Stimulated activated CD8-positive, alpha-beta memory T cell treated with anti-CD3 and anti-CD28 coated beads, Interleukin-12 subunit alpha, Interleukin-12 subunit beta, amount 100 ng/mL, for 24 hours (primary cell): ENCODE results near the gene RERE.
"Not testable (repeated sequence)": the region's sequence is repeated elsewhere in the genome, so short reads cannot be mapped to it uniquely, and the experiment has no call there.

Experiments
- DNase-seq: peaks from one replicate; pipeline ENCODE4 v3.0.0-alpha.2; 2020; ENCODE audit errors: extremely low read depth

The RERE gene

DNA sequence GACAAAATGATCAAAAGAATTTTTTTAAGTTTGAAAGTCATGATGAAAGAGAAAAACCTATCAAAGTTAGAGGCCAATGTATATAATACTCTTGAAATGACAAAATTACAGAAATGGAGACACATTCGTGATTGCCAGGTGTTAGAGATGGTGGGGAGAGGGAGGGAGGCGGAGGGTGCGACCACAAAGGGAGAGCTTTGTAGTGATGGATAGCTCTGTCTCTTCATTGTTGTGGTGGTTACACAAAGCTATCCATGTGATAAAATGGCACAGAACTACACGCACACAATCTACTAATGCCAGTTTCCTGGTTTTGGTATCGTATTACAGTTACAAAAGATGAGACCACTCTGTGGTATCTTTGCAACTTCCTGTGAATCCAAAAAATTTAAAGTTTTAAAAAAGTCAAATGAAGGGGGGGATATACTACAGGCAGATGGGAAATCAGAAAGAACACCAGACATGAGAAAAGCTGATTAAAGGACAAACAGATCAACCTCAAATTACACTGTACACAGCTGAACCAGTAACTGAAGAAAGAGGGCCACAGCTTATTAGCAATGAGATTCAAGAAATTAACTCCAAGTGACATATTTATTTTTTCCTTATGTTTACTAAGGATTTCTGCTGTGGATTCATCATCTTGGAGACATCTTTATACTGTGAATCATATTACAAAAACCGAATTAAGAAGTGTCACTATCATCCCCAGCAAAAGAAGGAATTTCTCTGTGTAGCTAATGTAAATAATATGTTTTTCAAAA lies 300.5 kb downstream of the RERE start:
- no peak for DNase-seq

DNA sequence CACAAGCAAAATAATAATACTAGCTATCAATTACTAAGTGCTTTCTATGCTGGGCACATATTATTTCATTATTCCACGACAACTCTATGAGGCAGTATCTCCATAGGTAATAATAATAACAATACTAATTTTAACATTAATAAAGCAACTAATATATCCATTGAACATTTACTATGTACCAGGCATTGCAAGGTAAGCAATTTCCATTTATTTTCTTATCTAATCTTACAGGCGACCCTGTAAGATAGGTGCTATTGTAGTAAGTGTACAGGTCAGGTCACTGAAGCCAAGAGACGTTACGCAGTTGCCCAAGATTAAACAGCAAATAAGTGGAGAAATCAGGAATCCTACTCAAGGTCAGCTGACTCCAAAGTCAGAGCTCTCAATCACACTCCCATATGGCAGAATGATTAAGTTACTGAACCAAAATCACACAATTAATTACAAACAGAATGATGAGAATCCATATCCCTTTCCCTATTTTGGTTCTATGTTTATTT lies 301.1 kb downstream of the RERE start:
- no peak for DNase-seq

DNA sequence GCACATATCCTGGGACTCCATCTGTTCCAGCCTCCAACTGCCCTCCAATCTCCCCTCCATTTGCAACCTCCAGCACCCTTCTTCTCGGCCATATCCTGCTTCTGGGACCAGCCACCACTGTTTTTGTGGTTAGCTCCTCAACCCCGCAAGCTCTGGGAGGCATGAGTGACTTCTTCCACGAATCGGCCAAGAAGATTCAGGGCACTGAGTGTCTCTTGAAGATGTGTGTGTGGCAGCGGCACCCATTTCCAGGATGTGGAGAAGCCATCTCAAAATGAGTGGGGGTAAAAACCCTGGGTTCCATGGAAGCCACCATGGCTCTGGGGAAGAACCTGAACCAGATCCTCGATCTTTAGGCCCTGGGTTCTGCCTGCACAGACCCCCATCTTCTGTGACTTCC lies 304.9 kb downstream of the RERE start:
- no peak for DNase-seq

DNA sequence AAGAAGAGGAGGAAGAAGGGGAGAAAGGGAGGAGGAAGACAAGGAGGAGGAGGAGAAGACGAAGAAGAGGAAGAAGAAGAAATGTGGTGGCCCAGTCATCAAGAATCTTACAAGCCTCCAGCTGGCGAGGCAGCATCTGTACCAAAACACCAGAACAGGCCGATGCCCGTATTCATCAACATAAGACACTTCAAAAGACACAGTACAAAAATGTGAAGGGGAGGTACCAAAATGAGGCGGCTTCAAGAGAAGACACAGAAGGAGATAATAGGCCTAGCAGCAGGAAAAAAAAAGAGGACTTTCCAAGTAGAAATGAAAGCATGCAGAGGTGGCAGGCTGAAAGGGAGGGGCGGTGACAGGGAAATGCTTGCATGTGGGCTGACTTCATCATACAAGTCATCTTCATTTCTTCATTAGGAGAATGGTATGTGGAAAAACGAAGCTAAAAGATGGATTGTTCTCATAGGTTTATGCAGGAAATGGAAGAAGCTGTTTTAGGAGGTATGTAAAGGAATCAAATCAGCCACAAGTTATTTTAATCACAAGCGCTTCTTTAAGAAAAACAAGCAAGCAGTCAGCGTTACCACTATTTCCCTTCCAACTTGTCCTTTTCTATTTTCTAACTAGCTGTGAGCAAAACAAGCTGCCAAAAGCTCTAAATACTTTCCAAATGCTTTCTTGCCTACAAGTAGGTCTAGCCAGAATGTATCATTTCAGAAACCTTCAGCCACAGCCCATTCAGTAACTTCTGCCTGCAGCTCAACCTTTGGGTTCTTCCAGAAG lies 307.2 kb downstream of the RERE start:
- DNase-seq: no peak

DNA sequence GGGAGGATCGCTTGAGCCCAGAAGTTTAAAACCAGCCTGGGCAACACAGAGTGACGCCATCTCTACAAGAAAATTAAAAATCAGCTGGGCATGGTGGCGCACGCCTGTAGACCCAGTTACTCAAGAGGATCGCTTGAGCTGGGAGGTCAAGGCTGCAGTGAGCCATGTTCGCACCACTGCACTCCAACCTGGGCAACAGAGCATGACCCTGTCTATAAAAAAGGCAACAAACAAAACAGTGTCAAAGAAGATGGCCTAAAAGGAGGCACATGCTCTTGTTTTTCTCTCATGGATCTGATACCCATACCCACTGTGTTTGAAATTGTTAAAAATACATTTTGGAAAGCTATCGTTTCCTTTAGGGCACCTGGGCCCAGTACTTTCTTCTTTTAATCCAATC lies 307.9 kb downstream of the RERE start:
- DNase-seq: no peak

DNA sequence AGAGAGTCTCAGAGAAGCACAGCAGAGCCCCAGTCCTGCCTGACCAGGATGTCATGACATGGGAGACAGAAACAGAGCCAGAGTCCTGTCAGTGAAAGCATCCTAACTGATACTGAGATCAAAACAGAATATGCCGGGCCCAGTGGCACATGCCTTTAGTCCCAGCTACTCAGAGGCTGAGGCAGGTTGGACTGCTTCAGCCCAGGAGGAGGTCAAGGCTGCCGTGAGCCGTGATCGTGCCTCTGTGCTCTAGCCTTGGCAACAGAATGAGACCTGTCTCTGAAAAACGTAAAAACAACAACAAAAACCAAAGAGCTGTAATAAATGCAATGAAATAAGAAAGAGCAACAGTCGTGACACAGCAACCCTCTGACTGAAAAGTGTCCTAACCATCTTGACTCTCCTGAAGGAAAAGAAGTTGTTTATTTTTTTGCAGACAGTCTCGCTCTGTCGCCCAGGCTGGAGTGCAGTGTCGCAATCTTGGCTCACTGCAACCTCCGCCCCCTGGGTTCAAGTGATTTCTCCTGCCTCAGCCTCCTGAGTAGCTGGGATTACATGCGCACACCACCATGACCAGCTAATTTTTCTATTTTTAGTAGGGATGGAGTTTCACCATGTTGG lies 310.3 kb downstream of the RERE start:
- DNase-seq: no peak

DNA sequence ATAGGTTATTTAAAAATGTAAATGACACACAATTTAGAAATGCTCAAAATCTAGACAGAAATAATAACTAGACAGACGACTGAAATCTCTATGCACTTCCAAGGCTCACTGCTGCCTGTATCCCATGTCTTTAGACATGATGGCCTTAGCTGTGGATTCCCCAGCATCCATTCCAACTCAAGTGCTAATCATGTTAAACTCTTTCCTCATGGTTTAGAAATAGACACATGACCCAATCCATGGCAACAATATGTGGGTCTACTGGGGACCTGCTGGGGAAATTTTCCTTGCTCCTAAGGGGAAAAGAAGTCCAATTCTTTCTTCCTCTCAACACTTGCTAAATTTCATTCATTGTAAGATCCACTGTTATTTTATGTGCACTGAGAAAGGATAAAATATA lies 311.0 kb downstream of the RERE start:
- no peak for DNase-seq

DNA sequence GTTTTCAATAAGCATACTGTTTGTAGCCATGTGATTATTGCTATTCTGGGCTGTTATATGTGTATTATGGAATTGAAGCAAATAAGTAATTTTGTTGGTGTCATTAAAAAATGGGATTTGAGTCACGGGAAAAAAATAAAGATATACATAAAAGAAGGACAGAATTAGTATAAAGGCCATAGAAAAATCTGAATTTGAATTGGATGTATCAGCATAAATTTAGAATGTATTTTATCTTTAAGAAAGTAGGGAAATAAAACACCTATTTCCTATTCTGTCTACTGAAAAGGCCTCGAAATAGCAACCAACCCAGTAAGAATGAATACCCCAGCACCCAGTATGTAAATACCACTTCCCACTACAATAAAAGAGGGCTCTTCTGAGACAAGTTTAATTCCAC lies 313.6 kb downstream of the RERE start:
- DNase-seq: no peak

DNA sequence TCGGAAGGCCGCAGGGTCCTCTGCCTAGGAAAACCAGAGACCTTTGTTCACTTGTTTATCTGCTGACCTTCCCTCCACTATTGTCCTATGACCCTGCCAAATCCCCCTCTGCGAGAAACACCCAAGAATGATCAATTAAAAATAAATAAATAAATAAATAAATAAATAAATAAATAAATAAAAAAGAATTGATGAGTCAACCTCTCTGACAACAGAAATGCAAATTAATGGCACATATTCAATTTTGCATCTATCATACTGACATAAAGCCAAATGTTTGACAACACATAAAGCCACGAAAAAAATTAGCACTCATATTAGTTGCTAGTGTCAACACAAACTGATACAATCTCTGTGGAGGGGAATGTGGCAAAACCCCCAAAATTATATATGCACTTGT lies 314.5 kb downstream of the RERE start:
- not testable (repeated sequence) for DNase-seq

DNA sequence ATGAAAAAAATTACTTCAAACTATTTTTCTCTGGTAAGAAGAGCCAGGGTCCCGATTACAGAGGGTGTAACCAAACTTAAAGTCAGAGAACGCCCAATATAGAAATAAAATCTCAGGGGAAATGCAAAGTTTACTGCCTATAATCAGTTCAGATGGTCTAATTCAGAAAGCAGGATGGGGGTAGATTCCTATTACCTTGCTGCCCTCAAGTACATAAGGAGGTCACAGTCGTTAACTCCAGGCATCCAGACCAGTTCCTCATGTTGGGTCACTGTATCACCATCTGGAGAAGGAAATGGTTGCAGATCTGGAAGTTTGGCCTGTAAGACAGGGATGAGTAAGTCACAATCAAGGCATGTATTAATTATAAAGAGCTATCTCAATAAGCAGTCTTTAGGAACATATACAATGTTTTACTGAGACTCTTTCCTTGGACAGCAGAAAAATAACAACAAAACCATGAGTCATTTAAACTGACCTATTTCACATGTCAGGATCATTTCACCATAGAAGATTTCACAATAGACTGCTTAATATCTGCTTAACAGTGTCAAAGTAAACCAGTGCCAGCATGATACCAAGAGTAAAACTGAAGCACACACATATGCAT lies 320.1 kb downstream of the RERE start:
- DNase-seq: no peak

DNA sequence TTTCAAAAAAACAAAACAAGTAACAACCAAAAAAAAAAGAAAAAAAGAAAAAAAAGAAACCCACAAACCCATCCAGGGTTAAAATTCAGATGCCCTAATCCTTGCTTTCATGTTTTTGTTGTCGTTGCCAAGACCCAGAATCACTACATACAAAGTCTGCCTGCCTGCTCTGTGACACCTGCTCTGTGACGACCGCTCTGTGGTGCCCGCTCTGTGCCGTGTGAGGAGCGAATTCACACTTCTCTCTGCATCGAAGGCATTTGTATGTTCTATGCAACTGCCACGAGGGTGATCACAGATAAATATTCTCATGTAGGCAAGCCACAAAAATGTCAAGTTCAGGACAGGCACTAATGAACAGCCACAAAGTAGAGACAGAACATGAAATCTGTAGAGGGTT lies 321.0 kb downstream of the RERE start:
- no peak for DNase-seq

DNA sequence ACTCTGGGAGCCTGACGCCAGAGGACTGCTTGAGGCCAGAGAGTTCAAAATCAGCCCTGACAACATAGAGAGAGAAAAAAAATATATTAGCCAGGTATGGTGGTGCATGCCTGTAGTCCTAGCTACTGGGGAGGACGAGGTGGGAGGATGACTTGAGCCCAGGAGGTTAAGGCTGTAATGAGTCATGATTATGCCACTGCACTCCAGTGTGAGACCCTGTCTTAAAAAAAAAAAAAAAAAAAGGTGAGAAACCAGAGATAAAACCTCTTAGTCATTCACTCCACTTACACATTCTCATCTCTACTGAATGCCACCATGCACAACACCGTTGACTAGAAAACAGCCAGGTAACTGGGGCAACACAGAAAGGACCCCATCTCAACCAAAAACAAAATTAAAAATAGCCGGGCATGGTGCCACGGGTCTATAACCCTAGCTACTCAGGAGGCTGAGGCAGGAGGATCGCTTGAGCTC lies 321.5 kb downstream of the RERE start:
- DNase-seq: no peak

DNA sequence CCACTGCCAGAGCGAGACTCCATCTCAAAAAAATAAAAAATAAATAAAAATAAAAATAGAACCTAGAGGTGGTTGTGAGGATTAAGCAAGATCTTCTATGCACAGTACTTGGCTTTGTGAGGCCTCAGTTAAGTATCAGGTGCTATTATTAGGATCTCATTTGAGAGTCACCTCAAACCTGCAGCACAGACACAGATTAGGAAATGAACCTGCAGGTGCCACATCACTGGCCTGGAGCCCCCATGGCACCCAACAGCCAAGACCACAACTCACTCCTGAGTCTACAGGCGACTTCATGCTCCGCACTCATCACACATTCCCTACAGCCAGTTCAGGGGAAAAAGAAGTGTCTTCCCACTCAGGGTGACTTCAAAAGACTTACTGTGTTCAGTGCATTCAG lies 322.8 kb downstream of the RERE start:
- DNase-seq: no peak

DNA sequence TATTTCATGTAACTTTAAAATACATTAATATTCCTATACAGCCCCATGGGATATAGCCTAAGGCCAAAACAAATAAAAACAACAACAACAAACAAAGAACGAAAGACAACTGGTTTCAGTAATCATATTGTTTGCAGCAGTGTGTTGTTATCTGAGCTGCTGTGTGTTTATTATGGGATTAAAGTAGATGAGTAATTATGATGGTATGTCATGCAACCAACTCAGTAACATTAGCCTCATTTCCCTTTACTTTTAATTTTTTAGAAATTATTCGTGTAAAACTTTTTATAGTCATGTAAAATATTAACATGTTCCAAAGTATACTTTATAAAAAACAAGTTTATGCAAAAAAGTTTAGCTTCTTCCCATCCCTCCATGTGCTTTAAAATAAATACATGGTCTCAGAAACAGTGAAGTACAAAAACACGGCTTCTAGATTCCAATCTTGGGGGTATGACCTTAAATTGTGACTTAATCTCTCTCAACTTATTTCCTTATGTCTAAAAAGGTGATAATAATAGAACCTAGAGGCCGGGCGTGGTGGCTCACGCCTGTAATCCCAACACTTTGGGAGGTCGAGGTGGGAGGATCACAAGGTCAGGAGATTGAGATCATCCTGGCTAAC lies 323.4 kb downstream of the RERE start:
- DNase-seq: no peak

DNA sequence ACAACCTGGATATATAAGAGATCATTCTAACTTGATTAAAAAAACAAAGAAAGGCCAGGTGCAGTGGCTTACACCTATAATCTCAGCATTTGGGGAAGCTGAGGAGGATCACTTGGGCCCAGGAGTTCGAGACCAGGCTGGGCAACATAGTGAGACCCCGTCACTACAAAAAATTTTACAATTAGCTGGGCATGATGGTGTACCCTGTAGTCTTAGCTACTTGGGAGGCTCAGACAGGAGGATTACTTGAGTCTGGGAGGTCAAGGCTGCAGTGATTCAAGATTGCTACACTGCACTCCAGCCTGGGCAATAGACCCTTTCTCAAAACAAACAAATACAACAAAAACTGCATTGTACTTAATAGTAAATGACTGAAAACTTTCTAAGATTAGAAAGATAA lies 330.2 kb downstream of the RERE start:
- DNase-seq: no peak

DNA sequence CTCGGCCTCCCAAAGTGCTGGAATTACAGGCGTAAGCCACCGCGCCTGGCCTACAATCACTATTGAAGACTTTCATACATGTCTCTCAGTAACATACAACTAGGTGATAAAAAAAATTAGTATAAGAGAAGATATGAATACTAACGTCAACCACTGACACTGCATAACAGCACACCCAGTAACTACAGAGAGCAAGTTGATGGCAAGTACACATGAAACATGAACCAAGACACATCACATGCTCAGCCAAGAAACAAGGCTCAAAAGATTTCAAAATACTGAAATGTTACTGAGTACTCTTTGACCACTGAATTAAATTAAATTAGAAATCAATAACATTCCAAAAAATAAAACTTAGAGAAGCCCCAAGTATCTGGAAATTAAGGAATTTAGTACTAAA lies 331.4 kb downstream of the RERE start:
- no peak for DNase-seq

DNA sequence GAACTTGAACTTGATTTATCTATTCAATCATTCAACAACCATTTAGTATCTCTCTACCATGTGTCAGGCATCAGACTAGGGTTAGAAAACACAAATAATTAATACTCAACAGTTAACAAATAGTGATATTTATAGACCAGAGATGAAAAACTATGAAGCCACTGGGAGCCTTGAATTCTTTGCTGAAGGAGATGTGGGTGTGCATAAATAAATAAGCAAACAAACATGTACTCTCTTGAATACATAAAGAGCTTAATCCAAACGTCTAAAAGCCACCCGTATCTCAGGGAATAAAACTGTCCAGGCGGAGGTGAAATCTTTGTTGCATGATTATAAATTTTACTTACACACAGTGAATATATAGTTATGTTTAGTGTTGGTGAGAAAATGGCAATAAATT lies 333.9 kb downstream of the RERE start:
- DNase-seq: no peak

DNA sequence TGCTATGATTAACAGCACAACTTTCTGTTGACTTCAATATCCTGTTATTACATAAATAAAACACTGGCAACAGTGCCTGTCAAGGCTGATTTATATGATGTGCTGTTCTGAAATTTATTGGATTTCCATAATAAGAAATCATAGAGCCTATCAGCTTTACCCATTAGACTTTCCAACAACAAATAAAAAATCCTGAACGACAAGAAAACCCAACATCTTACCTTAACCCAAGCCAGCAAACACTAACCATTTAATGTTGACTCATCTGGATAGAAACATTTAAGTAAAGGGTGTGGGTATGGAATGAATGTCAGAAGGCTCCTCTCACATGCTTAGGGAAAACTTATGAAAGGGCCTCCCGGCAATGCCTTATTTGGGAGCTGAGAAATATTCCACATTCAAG lies 334.5 kb downstream of the RERE start:
- no peak for DNase-seq

DNA sequence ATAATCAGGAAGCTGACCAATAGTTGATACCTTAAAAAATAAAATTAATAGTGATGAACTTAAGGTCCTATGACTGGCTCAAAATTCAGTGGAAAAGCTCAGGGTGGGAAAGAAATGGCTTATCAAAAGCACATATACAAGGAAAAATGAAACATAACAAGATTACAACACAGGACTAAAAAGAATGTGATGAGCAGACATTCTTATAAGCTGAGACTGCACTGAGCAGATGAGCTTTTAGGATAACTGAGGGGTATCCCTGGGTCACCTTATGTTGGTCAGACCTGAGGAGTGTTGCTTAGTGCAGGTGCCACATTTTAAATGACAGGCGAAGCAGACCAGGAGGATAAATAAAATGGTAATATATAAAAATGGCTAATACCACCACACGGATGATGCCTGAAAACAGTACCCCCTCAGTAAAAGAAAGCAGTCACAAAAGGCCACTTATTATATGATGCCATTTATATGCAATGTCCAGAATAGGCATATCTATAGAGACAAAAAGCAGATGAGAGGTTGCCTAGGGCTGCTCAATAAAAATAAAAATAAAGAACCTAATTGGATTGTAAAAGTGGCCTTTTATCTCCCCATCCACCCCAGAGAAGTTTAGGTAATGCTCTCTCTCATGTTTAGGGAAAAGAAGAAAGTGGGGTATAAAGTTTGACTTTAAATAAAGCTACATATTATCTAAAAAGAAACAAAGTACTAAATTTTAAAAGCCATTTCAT lies 335.6 kb downstream of the RERE start:
- DNase-seq: no peak

DNA sequence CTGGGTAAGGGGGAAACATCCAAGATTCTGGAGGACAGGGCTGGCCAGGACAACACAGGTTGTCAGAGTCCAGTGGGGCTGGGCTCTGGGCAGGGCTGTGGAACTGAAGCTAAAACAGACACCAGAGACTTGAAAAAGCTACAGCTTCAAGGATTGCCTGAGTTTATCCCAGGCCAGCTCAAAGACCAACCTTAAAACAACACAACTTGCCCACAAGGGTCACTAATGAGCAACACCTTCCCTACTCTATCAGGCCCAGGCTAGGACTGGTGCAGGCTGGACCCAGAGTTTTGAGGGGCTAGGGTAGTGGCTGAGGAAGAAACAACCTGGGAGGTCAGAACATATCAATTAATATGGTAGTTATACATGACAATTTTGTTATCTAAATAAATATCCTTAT lies 338.9 kb downstream of the RERE start:
- no peak for DNase-seq

DNA sequence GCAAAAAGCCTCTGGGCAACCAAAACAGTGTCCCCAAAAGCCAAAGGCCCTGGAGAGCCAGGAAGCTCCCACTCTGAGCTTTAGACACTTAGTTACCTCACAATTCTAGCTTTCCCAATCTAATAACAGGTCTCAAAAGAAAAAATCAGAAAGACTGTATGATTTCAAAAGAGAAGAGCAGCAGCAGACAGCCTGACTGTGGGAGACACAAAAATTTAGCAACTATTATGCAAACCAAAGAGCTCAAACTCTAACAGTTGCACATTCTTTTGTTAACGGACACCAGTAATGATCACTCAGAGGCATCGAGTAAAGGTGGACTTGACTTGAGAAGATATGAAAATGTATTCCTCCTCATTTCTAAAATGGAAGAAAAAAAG lies 339.5 kb downstream of the RERE start:
- no peak for DNase-seq
